CD4-positive, CD25-positive, alpha-beta regulatory T cell (primary cell): Measurements from ENCODE around the gene TNIK. TPM values are rescaled to one million over a fixed set of nuclear protein-coding genes. Genes with fewer than 3 reads are reported as not detected.
A peak's percentile ranks its signal among the peaks of the same experiment; 100 is the strongest.
"Not testable (repeated sequence)": the region's sequence is repeated elsewhere in the genome, so short reads cannot be mapped to it uniquely, and the experiment has no call there.

Experiments used
- ATAC-seq, 2 donors: fragments of 150-1000 bp; cut with Tn5 transposase; one replicate each; pipeline ENCODE4 v1.10.0; 2021; ENCODE audit warnings: low read depth in 2 of 2, moderate number of reproducible peaks in 2 of 2, moderate library complexity in 1 of 2
- DNase-seq, 3 donors: peaks; one replicate each; pipeline versions ENCODE4 v3.0.0 to v3.0.0-alpha.2; 2012 to 2022; ENCODE audit warnings: mixed read lengths in 1 of 3
- H3K27ac ChIP-seq: one replicate; pipeline ENCODE4 v1.7.0; 2013; ENCODE audit warnings: mild to moderate bottlenecking, low read length; ENCODE audit not compliant: insufficient read depth, poor library complexity, severe bottlenecking
- H3K27me3 ChIP-seq: one replicate; pipeline ENCODE4 v1.7.0; 2013; ENCODE audit warnings: low read length; ENCODE audit not compliant: control insufficient read depth, insufficient read depth
- H3K36me3 ChIP-seq: one replicate; pipeline ENCODE4 v1.7.0; 2013; ENCODE audit warnings: mild to moderate bottlenecking, low read length, moderate library complexity; ENCODE audit not compliant: control insufficient read depth, insufficient read depth
- H3K4me1 ChIP-seq: 2 replicates; pipeline ENCODE4 v1.7.0; 2013; ENCODE audit warnings: mild to moderate bottlenecking, low read length; ENCODE audit not compliant: insufficient read depth, control insufficient read depth, poor library complexity, severe bottlenecking
- H3K4me3 ChIP-seq: one replicate; pipeline ENCODE4 v1.7.0; 2013; ENCODE audit warnings: low read depth, mild to moderate bottlenecking, low read length, moderate library complexity
- H3K9me3 ChIP-seq, 2 experiments: 1 replicate in 1 of 2; 2 replicates in 1 of 2; pipeline ENCODE4 v1.7.0; 2013; ENCODE audit warnings: low read length in 2 of 2, mild to moderate bottlenecking in 1 of 2, moderate library complexity in 1 of 2; ENCODE audit not compliant: control insufficient read depth in 2 of 2
- H3K27ac Mint-ChIP-seq, 3 donors: one replicate each; pipeline ENCODE4 v1.8.0; 2020 to 2022; ENCODE audit warnings: mild to moderate bottlenecking in 3 of 3, mixed read lengths in 3 of 3, moderate library complexity in 2 of 3
- H3K27me3 Mint-ChIP-seq: one replicate; pipeline ENCODE4 v1.8.0; 2022; ENCODE audit warnings: mild to moderate bottlenecking, mixed read lengths
- H3K36me3 Mint-ChIP-seq: one replicate; pipeline ENCODE4 v1.8.0; 2020; ENCODE audit warnings: mixed read lengths
- H3K4me1 Mint-ChIP-seq, 4 donors: one replicate each; pipeline ENCODE4 v1.8.0; 2020 to 2022; ENCODE audit warnings: mixed read lengths in 4 of 4, mild to moderate bottlenecking in 1 of 4
- H3K4me3 Mint-ChIP-seq, 4 donors: one replicate each; pipeline ENCODE4 v1.8.0; 2020 to 2022; ENCODE audit warnings: mild to moderate bottlenecking in 4 of 4, mixed read lengths in 4 of 4, moderate library complexity in 3 of 4
- H3K9me3 Mint-ChIP-seq, 7 donors: one replicate each; pipeline ENCODE4 v1.8.0; 2020 to 2022; ENCODE audit warnings: mixed read lengths in 7 of 7, mild to moderate bottlenecking in 3 of 7, moderate library complexity in 2 of 7
- polyA plus RNA-seq, 4 donors: library from polyadenylated mRNA; unstranded; fragments of 300-500 nt; fragmentation: Illumina TruSeq; gene quantifications; one replicate each; pipeline ENCODE4 v1.2.3, GENCODE V29; 2021
- total RNA-seq: library from RNA; stranded (reverse); gene quantifications from one replicate; pipeline ENCODE4 v1.2.3, GENCODE V29; 2022

TNIK gene
- total and polyA plus RNA-seq, 5 donors from 2014 or later = 14.7 to 162 (median 22.3) TPM

DNA sequence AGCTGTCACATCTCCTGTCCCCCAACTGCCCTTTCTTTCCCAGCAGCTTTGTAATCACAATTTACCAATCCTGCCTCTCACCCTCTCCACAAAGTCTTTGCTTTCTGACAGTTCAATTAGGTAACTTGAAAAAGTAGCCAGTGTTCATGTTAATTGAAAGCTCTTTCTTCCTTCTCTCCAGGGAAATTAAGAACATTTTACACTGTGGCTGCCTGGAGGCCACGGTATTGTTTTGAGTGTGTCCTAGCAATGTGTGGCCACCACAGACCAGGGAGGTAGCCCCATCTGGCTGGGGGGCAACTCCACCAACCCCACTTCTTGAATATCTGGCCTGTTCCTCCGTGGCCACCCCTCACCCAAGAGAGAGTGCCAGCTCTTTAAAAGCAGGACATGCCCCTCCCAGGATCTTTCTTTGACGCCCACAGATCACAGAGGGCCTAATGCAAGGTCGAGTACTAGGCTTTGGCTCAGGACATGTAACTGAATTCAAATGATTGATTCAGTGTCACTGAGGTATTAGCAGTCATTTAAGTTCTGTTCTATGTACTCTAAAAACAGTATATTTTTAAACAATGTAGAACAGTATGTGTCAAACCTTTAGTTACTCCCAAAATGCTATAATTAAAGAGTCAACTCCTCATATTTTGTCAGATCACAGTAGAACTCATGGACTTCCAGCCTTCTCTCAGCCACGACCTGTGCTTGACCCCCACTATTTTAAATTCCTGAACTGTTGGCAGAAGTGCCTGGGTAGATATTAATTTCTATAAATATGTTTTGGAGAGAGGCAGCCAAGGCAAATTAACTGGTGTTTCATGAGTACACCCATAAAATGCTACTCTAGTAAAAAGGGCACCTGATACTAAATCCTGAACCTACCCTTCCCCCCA lies 164.5 kb downstream of the TNIK start:
- Mint-ChIP-seq H3K4me3 (peak overlapping the region in 2 of 4 donors; percentile 9 to 27), H3K4me1 (peaks cover 36 to 81% (median 59%) of the 10 kb centered on the region in 4 donors), H3K27ac (peak overlapping the region in 2 of 3 donors; percentile 82 to 87), H3K9me3 (peaks cover 0 to 4% (median 0%) of the 10 kb centered on the region in 7 donors), H3K27me3 (no peaks in the 10 kb centered on the region), H3K36me3 (peaks cover 26% of the 10 kb centered on the region)
- Histone ChIP-seq H3K27me3 (no peaks in the 10 kb centered on the region), H3K9me3 (peaks cover 0 to 5% of the 10 kb centered on the region in 2 experiments), H3K4me3 (no peak overlapping the region), H3K4me1 (peaks cover 25% of the 10 kb centered on the region), H3K27ac (no peak overlapping the region), H3K36me3 (peaks cover 4% of the 10 kb centered on the region)
- DNase-seq = no peak
- ATAC-seq = no peak

DNA sequence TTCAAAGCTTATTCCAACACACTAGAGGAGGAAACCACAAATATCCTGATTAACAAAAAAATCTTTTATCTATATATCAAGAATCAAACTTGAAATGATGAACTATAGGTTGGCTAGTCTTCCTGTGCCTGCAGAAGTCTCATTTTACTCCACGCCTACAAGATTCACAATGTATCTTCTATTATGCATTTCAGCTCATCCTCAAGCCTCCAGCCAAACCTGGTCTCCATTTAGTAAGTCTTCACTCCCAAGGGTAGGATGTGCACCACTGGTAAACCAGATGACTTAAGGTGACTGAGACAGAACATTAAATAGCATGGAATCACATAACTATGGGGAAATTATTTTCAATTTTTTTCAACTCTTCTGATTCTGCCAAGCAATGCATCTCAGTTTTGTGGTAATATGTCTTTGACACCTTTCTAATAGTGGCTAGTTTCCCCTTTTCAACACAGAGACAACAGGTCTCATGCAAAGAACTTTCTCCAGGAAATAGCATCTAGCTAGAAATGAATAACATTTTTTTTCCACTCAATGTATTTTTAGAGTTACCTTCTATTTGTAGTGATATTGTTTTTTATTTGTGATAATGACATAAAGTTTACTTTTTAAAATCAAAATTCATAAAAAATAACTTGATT lies 166.9 kb downstream of the TNIK start:
- H3K4me1 ChIP-seq = peaks cover 25% of the 10 kb centered on the region
- peaks cover 0 to 2% (median 0%) of the 10 kb centered on the region in 7 donors for H3K9me3 Mint-ChIP-seq
- H3K27me3 Mint-ChIP-seq = no peaks in the 10 kb centered on the region
- peaks cover 4% of the 10 kb centered on the region for H3K36me3 Mint-ChIP-seq
- no peaks in the 10 kb centered on the region for H3K36me3 ChIP-seq
- H3K9me3 ChIP-seq = no peaks in the 10 kb centered on the region
- no peaks in the 10 kb centered on the region for H3K27me3 ChIP-seq
- no peak overlapping the region for H3K27ac ChIP-seq
- H3K4me3 Mint-ChIP-seq = peak overlapping the region in 3 of 4 donors; percentile 11 to 58 (median 54)
- ATAC-seq = no peak
- H3K27ac Mint-ChIP-seq = peak overlapping the region; percentile 0 to 78 (median 42)
- no peak for DNase-seq
- peak overlapping the region; percentile 30 for H3K4me3 ChIP-seq
- peaks cover 46 to 79% (median 62%) of the 10 kb centered on the region in 4 donors for H3K4me1 Mint-ChIP-seq

DNA sequence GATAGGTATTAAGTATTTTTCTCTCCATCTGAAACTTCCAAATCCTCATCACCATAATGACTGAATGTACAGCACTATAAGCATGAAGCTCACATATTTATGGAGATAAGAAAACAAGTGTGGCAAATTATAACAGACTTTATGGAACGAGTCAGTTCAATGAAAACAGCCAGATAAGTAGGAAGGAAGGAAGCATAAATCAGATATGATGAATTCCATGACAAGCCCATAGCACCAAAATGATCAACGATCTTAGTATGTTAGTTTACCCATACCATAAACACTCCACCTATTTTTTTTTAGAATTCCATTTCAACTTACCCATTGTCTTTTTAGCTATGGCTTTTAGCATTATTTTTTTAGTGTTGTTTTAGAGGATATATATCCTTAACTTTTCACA lies 169.5 kb downstream of the TNIK start:
- H3K27ac Mint-ChIP-seq = peak overlapping the region; percentile 2 to 11 (median 6)
- H3K27me3 Mint-ChIP-seq = no peaks in the 10 kb centered on the region
- H3K9me3 Mint-ChIP-seq = peaks cover 0 to 2% (median 0%) of the 10 kb centered on the region in 7 donors
- Histone ChIP-seq H3K9me3 (no peaks in the 10 kb centered on the region), H3K27ac (no peak overlapping the region), H3K4me3 (no peak overlapping the region), H3K27me3 (no peaks in the 10 kb centered on the region), H3K4me1 (peaks cover 31% of the 10 kb centered on the region), H3K36me3 (no peaks in the 10 kb centered on the region)
- H3K36me3 Mint-ChIP-seq = peaks cover 2% of the 10 kb centered on the region
- ATAC-seq (no peak), DNase-seq (no peak)
- H3K4me3 Mint-ChIP-seq = peak overlapping the region in 1 of 4 donors; percentile 48
- H3K4me1 Mint-ChIP-seq = peaks cover 53 to 80% (median 66%) of the 10 kb centered on the region in 4 donors

- Histone ChIP-seq H3K4me1 (peaks cover 43% of the 10 kb centered on the region), H3K9me3 (no peaks in the 10 kb centered on the region), H3K27me3 (no peaks in the 10 kb centered on the region), H3K36me3 (no peaks in the 10 kb centered on the region), H3K4me3 (no peak overlapping the region), H3K27ac (no peak overlapping the region)
- Mint-ChIP-seq H3K27me3 (no peaks in the 10 kb centered on the region), H3K36me3 (peaks cover 1% of the 10 kb centered on the region), H3K4me3 (peak overlapping the region in 1 of 4 donors; percentile 34), H3K9me3 (peaks cover 0 to 2% (median 0%) of the 10 kb centered on the region in 7 donors), H3K4me1 (peaks cover 51 to 80% (median 65%) of the 10 kb centered on the region in 4 donors), H3K27ac (peak overlapping the region in 2 of 3 donors; percentile 6)
- no peak for DNase-seq
- no peak for ATAC-seq
Measured at GRCh38 chr3:171289291-171289690, 170.9 kb downstream of the TNIK start.

- not testable (repeated sequence) for H3K27me3 Mint-ChIP-seq, ATAC-seq, H3K27ac ChIP-seq, H3K36me3 ChIP-seq, H3K27me3 ChIP-seq, DNase-seq, H3K36me3 Mint-ChIP-seq, H3K9me3 ChIP-seq, H3K4me3 ChIP-seq, H3K9me3 Mint-ChIP-seq
- Mint-ChIP-seq H3K4me1 (peaks cover 48 to 84% (median 68%) of the 10 kb centered on the region in 4 donors), H3K4me3 (peak overlapping the region in 1 of 4 donors; percentile 46), H3K27ac (peak overlapping the region in 1 of 3 donors; percentile 86)
- peaks cover 43% of the 10 kb centered on the region for H3K4me1 ChIP-seq
Measured at GRCh38 chr3:171287761-171288160, 172.4 kb downstream of the TNIK start.

DNA sequence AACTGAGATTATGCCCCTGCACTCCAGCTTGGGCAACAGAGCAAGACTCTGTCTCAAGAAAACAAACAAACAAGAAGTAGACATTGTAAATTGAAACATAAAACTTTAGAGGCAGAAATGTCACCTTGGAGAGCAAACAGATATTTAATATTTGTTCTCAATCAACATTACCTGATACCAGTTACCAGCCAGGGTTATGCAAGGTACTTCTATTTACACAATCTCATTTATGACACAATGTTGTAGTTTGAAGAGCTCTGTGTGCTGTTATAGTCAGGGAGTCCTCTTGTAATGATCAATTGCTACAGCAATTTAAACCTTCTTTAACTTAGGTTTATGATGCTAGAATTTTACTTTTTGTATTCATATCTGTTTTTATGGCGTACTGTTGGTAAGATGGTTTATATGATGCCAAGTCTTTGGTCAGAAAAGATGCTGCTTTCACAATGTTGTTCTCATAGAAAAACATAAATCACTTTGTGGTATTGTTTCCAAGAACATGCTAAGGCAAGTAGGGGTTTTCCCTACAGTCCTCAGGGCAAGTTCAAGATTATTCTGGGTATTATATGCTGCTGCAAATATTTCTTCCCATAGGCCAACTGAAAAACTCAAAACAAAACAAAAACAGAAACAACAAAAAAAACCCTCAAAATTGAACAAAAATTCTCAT lies 173.5 kb downstream of the TNIK start:
- ATAC-seq = peak; percentile 29 to 33
- Histone ChIP-seq H3K4me3 (peak overlapping the region; percentile 46), H3K27me3 (no peaks in the 10 kb centered on the region), H3K9me3 (no peaks in the 10 kb centered on the region), H3K36me3 (no peaks in the 10 kb centered on the region), H3K4me1 (peaks cover 42% of the 10 kb centered on the region), H3K27ac (peak overlapping the region; percentile 35)
- Mint-ChIP-seq H3K27ac (peak overlapping the region; percentile 46 to 86 (median 70)), H3K27me3 (no peaks in the 10 kb centered on the region), H3K36me3 (peaks cover 7% of the 10 kb centered on the region), H3K9me3 (peaks cover 0 to 2% (median 0%) of the 10 kb centered on the region in 7 donors), H3K4me3 (peak overlapping the region in 3 of 4 donors; percentile 7 to 46 (median 41)), H3K4me1 (peaks cover 46 to 83% (median 69%) of the 10 kb centered on the region in 4 donors)
- peak in 1 of 3 donors; percentile 64 for DNase-seq

DNA sequence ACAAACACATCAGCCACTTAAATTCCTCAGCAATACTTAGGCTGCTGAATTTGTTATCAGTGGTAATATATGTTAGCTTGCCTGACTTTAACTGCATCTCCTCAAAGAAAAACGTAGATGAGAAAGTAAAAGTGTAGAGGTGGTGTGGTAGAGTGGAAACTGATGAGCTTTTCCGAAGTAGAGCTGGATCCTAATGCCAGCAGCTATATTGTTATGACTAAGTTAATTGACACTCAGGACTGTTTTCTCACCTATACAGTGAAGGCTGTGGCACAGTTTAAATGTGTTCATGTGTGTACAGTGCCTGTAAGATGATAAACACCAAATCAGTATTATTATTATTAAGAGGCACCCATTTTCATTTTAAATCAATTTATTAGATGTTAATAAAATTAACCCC lies 174.9 kb downstream of the TNIK start:
- Mint-ChIP-seq H3K4me3 (peak overlapping the region in 1 of 4 donors; percentile 13), H3K9me3 (peaks cover 0 to 2% (median 0%) of the 10 kb centered on the region in 7 donors), H3K36me3 (peaks cover 7% of the 10 kb centered on the region), H3K4me1 (peaks cover 44 to 79% (median 67%) of the 10 kb centered on the region in 4 donors), H3K27ac (peak overlapping the region in 2 of 3 donors; percentile 52 to 82), H3K27me3 (no peaks in the 10 kb centered on the region)
- Histone ChIP-seq H3K36me3 (no peaks in the 10 kb centered on the region), H3K4me1 (peaks cover 42% of the 10 kb centered on the region), H3K9me3 (no peaks in the 10 kb centered on the region), H3K4me3 (peak overlapping the region; percentile 42), H3K27ac (peak overlapping the region; percentile 23), H3K27me3 (no peaks in the 10 kb centered on the region)
- no peak for DNase-seq
- ATAC-seq = no peak
